ENCODE data around the gene NLGN1.

Gene NLGN1

GRCh38 chr3:173913397-173913796 is 515.9 kb downstream of the NLGN1 start:
- Mint-ChIP-seq H3K36me3 (no peaks in the 10 kb centered on the region), H3K27ac (no peak overlapping the region), H3K9me3 (no peaks in the 10 kb centered on the region), H3K27me3 (no peaks in the 10 kb centered on the region), H3K4me3 (no peak overlapping the region), H3K4me1 (no peaks in the 10 kb centered on the region)
- ATAC-seq, result no peak

- ATAC-seq, result no peak
- Mint-ChIP-seq H3K4me1 (no peaks in the 10 kb centered on the region), H3K9me3 (peaks cover 3% of the 10 kb centered on the region), H3K4me3 (no peak overlapping the region), H3K27ac (no peak overlapping the region), H3K27me3 (no peaks in the 10 kb centered on the region), H3K36me3 (no peaks in the 10 kb centered on the region)
Observed at GRCh38 chr3:173913974-173914421, 516.5 kb downstream of the NLGN1 start.

DNA sequence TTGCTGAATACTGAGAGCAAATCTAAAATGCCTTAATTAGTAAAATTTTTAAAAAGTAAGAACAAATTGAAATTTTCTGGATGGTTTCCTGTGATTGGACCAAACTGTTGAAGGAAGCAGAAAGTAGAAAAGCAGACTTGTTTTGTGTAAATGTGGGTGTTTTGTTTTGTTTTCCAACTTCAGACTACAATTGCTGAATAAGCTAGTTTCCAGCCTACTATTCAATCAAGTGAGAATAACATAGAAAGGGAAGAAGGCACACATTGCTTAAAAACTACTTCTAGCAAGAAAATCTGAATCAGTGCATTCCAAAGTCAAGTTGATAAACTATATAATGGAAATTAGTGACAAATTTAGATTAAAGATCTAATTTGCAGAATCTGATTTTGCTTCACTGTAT is 519.3 kb downstream of the NLGN1 start:
- Mint-ChIP-seq H3K27ac (no peak overlapping the region), H3K27me3 (no peaks in the 10 kb centered on the region), H3K4me3 (no peak overlapping the region), H3K4me1 (no peaks in the 10 kb centered on the region), H3K9me3 (peaks cover 3% of the 10 kb centered on the region), H3K36me3 (no peaks in the 10 kb centered on the region)
- no peak for ATAC-seq

DNA sequence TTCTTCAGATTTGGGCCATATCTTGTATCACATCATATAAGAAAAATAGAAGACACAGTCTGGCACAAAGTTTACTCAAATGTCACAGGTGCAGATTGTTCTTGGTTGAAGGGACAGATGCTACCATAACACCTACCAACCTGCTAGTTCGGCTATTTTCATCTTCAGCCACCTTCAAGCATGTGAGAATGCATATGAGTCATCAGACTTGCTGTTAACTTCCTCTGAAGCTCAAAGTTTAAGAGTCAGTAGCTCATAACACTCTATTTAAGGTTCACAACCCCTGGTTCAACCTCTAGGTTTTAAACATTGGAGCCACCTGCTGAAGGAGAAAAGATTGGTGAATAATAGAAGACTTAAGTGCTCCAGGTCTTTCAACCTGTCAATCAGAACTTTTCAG is 522.8 kb downstream of the NLGN1 start:
- H3K4me3 Mint-ChIP-seq, result no peak overlapping the region
- H3K4me1 Mint-ChIP-seq, result no peaks in the 10 kb centered on the region
- no peaks in the 10 kb centered on the region for H3K36me3 Mint-ChIP-seq
- peaks cover 3% of the 10 kb centered on the region for H3K9me3 Mint-ChIP-seq
- ATAC-seq, result peak; percentile 12
- H3K27me3 Mint-ChIP-seq, result no peaks in the 10 kb centered on the region
- H3K27ac Mint-ChIP-seq, result no peak overlapping the region

DNA sequence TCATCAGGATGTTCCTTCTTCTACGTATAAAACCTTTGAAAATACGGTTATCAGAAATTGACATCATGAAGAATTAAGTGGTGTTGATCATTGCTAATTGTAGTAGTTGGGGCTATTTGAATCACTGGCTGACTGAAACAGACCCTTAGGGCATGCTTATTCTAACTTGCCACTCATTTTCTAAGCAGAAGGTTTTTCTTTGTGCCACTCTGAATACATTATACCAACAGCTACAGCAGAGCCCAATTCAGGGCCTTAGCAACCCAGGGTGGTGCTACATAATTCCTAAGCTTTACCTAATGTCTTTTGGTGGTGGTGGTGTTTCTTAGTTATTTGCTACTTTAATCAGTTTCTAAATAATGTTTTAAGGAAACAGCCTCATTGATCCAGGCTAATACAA is 524.2 kb downstream of the NLGN1 start:
- H3K36me3 Mint-ChIP-seq, result no peaks in the 10 kb centered on the region

DNA sequence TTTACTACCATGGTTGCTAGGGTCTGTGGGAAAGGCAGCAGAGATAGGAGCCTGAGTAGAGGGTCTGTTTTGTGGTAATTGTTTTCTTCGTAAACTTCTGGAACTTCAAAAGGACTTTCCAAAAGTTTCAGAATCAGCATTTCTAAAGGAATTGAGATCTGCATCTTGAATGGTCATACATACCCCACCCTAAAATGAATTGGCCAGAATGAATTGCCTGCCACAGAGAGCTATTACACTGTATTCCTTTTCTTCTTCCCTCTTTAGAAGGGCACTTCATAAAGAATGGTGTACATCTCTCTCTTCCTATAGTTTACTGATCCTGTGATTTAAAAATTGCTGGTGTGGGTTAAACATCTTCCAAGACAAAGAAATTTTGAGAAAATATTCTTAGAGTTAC is 525.7 kb downstream of the NLGN1 start:
- peaks cover 3% of the 10 kb centered on the region for H3K9me3 Mint-ChIP-seq
- H3K4me1 Mint-ChIP-seq, result no peaks in the 10 kb centered on the region
- H3K36me3 Mint-ChIP-seq, result no peaks in the 10 kb centered on the region
- no peak overlapping the region for H3K4me3 Mint-ChIP-seq
- no peak for ATAC-seq
- H3K27me3 Mint-ChIP-seq, result no peaks in the 10 kb centered on the region
- no peak overlapping the region for H3K27ac Mint-ChIP-seq

More for the DNA sequence above, 524.2 kb downstream of the NLGN1 start:
- Mint-ChIP-seq H3K9me3 (peaks cover 3% of the 10 kb centered on the region), H3K4me3 (no peak overlapping the region), H3K27me3 (no peaks in the 10 kb centered on the region), H3K27ac (no peak overlapping the region), H3K4me1 (no peaks in the 10 kb centered on the region)
- no peak for ATAC-seq

GRCh38 chr3:173930251-173930650 is 532.7 kb downstream of the NLGN1 start:
- no peak for ATAC-seq
- H3K27ac Mint-ChIP-seq, result no peak overlapping the region
- H3K4me3 Mint-ChIP-seq, result no peak overlapping the region
- no peaks in the 10 kb centered on the region for H3K36me3 Mint-ChIP-seq
- no peaks in the 10 kb centered on the region for H3K4me1 Mint-ChIP-seq
- peaks cover 4% of the 10 kb centered on the region for H3K9me3 Mint-ChIP-seq
- no peaks in the 10 kb centered on the region for H3K27me3 Mint-ChIP-seq

DNA sequence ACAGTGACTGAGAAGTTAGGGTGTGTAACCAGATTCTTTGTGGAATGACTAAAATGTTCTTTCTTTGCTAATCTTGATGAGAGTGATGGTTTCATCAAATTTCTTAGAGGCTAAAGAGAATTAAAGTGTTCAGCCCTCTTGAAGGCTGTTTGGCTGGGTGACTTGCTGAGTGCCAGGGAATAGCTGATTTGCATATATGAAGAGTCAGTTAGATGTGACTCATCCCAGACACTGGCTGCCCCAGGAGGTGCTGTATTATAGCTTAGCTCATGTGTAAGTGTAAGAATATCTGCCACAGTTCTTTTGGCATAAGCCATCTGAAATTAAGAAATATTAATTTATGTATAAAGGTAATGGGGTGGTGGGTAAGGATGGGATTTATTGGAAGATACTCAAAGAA is 535.1 kb downstream of the NLGN1 start:
- H3K4me1 Mint-ChIP-seq, result no peaks in the 10 kb centered on the region
- H3K4me3 Mint-ChIP-seq, result no peak overlapping the region
- H3K27ac Mint-ChIP-seq, result no peak overlapping the region
- H3K9me3 Mint-ChIP-seq, result peaks cover 4% of the 10 kb centered on the region
- no peak for ATAC-seq
- no peaks in the 10 kb centered on the region for H3K27me3 Mint-ChIP-seq
- no peaks in the 10 kb centered on the region for H3K36me3 Mint-ChIP-seq

DNA sequence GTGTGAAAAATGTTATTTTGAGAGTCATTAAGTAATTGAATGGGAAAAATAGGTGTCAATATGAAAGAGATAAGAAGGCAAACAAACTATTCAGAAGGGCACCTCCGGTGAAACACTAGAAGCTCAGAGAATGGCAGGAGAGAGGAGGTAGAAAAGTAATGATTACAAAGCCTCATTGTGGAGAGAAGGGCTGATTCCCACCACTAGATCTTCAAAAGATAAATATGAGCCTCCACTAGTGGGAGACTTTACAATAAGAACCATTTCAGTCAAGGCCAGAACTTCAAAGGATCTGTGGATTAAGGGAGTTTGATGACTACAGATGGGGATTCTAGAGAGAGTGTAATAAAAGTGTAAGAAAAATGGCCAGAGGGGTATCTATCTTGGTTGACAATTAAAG is 535.6 kb downstream of the NLGN1 start:
- H3K4me1 Mint-ChIP-seq, result no peaks in the 10 kb centered on the region
- H3K4me3 Mint-ChIP-seq, result no peak overlapping the region
- no peaks in the 10 kb centered on the region for H3K36me3 Mint-ChIP-seq
- H3K27me3 Mint-ChIP-seq, result no peaks in the 10 kb centered on the region
- H3K9me3 Mint-ChIP-seq, result peaks cover 4% of the 10 kb centered on the region
- H3K27ac Mint-ChIP-seq, result no peak overlapping the region
- ATAC-seq, result no peak

DNA sequence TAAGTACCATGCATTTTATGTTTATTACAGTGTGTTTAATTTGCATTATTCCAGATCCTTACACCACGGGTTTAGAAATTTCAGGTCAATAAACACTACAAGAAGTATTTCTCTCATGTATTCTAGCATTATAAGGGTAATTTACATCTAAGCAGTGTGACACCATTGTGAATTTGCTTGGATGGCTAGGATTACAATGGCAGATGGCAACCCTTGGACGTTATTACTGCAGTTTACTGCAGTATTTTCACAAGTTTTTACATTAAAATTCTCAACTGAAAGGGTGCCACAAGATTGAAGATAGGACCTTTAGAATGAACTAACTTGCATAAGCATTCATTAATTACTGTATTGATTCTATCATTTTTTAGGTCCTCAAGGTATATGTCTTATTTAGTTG is 538.8 kb downstream of the NLGN1 start:
- no peak for ATAC-seq
- no peak overlapping the region for H3K27ac Mint-ChIP-seq
- no peak overlapping the region for H3K4me3 Mint-ChIP-seq
- no peaks in the 10 kb centered on the region for H3K27me3 Mint-ChIP-seq
- H3K36me3 Mint-ChIP-seq, result no peaks in the 10 kb centered on the region
- H3K4me1 Mint-ChIP-seq, result no peaks in the 10 kb centered on the region
- peaks cover 4% of the 10 kb centered on the region for H3K9me3 Mint-ChIP-seq

- ATAC-seq, result no peak
- Mint-ChIP-seq H3K4me1 (no peaks in the 10 kb centered on the region), H3K27ac (no peak overlapping the region), H3K4me3 (no peak overlapping the region), H3K27me3 (no peaks in the 10 kb centered on the region), H3K9me3 (peaks cover under 1% of the 10 kb centered on the region), H3K36me3 (no peaks in the 10 kb centered on the region)
Observed at GRCh38 chr3:173938159-173938558, 540.6 kb downstream of the NLGN1 start.

DNA sequence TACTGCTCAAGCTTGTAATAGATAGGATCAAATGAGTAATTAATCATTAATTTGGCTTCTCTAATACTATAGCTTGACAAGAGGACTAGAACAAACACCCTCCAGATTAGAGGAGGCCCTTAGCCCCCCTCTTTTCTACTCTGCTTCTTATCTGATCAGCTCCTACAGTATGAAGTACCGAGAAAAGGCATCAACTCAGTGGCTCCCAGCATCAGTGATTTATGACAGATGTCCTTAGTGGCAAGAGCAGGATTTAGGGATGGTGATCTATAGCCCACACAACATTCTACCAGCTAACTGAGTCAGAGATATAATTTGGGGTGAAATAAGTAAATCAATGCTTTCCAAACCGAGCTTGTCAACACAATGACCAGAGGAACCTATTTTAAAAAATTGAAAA is 541.1 kb downstream of the NLGN1 start:
- no peak overlapping the region for H3K4me3 Mint-ChIP-seq
- H3K36me3 Mint-ChIP-seq, result no peaks in the 10 kb centered on the region
- H3K27ac Mint-ChIP-seq, result no peak overlapping the region
- ATAC-seq, result no peak
- H3K27me3 Mint-ChIP-seq, result no peaks in the 10 kb centered on the region
- no peaks in the 10 kb centered on the region for H3K4me1 Mint-ChIP-seq
- no peaks in the 10 kb centered on the region for H3K9me3 Mint-ChIP-seq

DNA sequence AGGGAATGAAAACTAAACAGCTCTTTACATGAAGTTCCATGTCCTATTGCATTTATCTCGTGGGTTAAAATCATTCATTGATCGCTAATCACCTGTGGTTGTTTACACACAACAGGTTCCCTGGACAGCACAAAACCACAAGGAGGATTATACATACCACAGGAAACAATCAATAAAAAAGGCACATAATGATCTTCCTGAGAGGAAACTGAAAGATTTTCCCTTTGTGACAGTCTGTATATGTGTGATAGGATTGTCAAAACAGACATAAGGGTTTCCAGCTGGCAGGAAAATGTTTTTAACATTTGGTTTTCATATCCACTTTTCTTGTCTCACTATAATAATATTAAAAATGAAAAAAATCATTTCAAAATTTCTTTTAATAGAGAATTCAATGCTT is 541.8 kb downstream of the NLGN1 start:
- Mint-ChIP-seq H3K27me3 (no peaks in the 10 kb centered on the region), H3K9me3 (no peaks in the 10 kb centered on the region), H3K4me3 (no peak overlapping the region), H3K36me3 (no peaks in the 10 kb centered on the region), H3K4me1 (no peaks in the 10 kb centered on the region), H3K27ac (no peak overlapping the region)
- no peak for ATAC-seq

GRCh38 chr3:173943264-173943663 is 545.7 kb downstream of the NLGN1 start:
- Mint-ChIP-seq H3K27me3 (no peaks in the 10 kb centered on the region), H3K4me3 (no peak overlapping the region), H3K36me3 (no peaks in the 10 kb centered on the region), H3K9me3 (no peaks in the 10 kb centered on the region), H3K27ac (no peak overlapping the region), H3K4me1 (no peaks in the 10 kb centered on the region)
- no peak for ATAC-seq

DNA sequence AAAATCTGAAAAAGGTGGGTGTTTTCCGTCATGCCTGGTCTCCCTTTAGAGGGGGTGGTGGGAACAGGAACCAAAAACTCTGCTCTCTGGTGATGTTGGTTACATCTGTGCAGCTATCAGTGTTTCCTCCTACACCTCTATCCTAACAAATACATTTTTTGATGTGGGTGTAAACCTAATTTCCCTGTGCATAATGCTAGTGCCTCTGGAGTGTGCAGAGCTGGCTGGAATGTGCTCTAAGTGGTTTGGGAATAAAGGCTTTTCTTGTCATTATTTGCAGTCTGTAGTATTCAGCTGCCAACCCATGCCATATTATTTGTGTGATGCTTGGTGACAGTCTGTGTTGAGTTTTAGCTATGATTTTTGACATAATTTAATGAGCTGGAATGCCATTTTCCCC is 547.6 kb downstream of the NLGN1 start:
- H3K4me3 Mint-ChIP-seq, result no peak overlapping the region
- ATAC-seq, result no peak
- no peaks in the 10 kb centered on the region for H3K4me1 Mint-ChIP-seq
- no peaks in the 10 kb centered on the region for H3K36me3 Mint-ChIP-seq
- H3K27me3 Mint-ChIP-seq, result no peaks in the 10 kb centered on the region
- H3K9me3 Mint-ChIP-seq, result no peaks in the 10 kb centered on the region
- H3K27ac Mint-ChIP-seq, result no peak overlapping the region

DNA sequence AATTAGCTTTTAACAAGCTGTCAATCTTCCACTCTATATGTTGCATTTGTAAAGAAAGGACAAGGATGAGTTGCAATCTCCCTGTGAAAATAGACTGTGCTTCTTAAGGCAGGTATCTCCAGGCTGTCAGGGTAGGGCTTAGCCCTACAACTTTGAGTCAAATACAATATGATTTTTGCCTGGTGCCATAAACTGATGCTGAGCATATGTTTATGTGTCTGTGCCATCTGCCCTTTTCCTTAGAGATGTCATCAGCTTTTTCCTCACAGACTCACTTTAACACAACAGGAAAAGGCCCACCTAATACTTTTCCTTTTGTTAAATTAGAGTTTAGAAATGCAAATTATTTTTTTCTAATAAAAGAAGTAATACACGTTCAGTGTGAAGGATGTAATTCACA is 548.3 kb downstream of the NLGN1 start:
- no peak overlapping the region for H3K4me3 Mint-ChIP-seq
- no peak overlapping the region for H3K27ac Mint-ChIP-seq
- no peaks in the 10 kb centered on the region for H3K4me1 Mint-ChIP-seq
- H3K27me3 Mint-ChIP-seq, result no peaks in the 10 kb centered on the region
- ATAC-seq, result no peak
- H3K9me3 Mint-ChIP-seq, result no peaks in the 10 kb centered on the region
- H3K36me3 Mint-ChIP-seq, result no peaks in the 10 kb centered on the region

GRCh38 chr3:173954647-173955046 is 557.1 kb downstream of the NLGN1 start:
- Mint-ChIP-seq H3K36me3 (no peaks in the 10 kb centered on the region), H3K27me3 (no peaks in the 10 kb centered on the region), H3K27ac (no peak overlapping the region), H3K4me1 (no peaks in the 10 kb centered on the region), H3K9me3 (no peaks in the 10 kb centered on the region), H3K4me3 (no peak overlapping the region)
- ATAC-seq, result no peak

All from stimulated activated memory B cell treated with anti-CD40 and anti-IgM and Interleukin-4, amounts not matched to agents 10 μg/mL and 1 μg/mL and 100 μg/mL, for 72 hours (primary cell).